Activated CD8-positive, alpha-beta T cell treated with anti-CD3 and anti-CD28 coated beads, Interleukin-2, amount 10 ng/mL, durations not matched to agents 7 days and 5 days (primary cell): ENCODE results near the gene RBFOX2. TPM values are rescaled to one million over a fixed set of nuclear protein-coding genes. Genes with fewer than 3 reads are reported as not detected.
"Not testable (repeated sequence)": the region's sequence is repeated elsewhere in the genome, so short reads cannot be mapped to it uniquely, and the experiment has no call there.

Experiments used
- ATAC-seq: fragments of 150-1000 bp; cut with Tn5 transposase; one replicate; pipeline ENCODE4 v1.10.0; 2021; ENCODE audit warnings: moderate library complexity
- CTCF ChIA-PET: fragments of 350-600 bp; sonication (Branson Sonifier 250); formaldehyde crosslinking; loops from one replicate; lab custom pipeline; 2021; ENCODE audit warnings: antibody characterized with exemption; lab: Charles Lee
- POLR2A ChIA-PET: fragments of 350-600 bp; sonication (Branson Sonifier 250); formaldehyde crosslinking; loops from one replicate; lab custom pipeline; 2021; ENCODE audit warnings: antibody characterized with exemption; lab: Charles Lee
- DNase-seq: peaks from one replicate; pipeline ENCODE4 v3.0.0-alpha.2; 2020
- H3K27ac Mint-ChIP-seq: one replicate; pipeline ENCODE4 v1.8.0; 2021; ENCODE audit warnings: mild to moderate bottlenecking, mixed read lengths
- H3K27me3 Mint-ChIP-seq: one replicate; pipeline ENCODE4 v1.8.0; 2021; ENCODE audit warnings: low read depth, mixed read lengths
- H3K36me3 Mint-ChIP-seq: one replicate; pipeline ENCODE4 v1.8.0; 2021; ENCODE audit warnings: low read depth, mixed read lengths
- H3K4me1 Mint-ChIP-seq: one replicate; pipeline ENCODE4 v1.8.0; 2021; ENCODE audit warnings: low read depth, mixed read lengths
- H3K4me3 Mint-ChIP-seq: one replicate; pipeline ENCODE4 v1.8.0; 2021; ENCODE audit warnings: mild to moderate bottlenecking, mixed read lengths
- H3K9me3 Mint-ChIP-seq: one replicate; pipeline ENCODE4 v1.8.0; 2022; ENCODE audit warnings: mixed read lengths; ENCODE audit not compliant: insufficient read depth
- total RNA-seq, 2 experiments: library from RNA; stranded (reverse); gene quantifications; one replicate each; pipeline ENCODE4 v1.2.3, GENCODE V29; 2021

The RBFOX2 gene
- total RNA-seq, 2 experiments from 2014 or later, result 0.03 to 0.37 TPM

GRCh38 chr22:35726398-35726797 lies 302.2 kb downstream of the RBFOX2 start:
- Mint-ChIP-seq H3K4me1 (no peaks in the 10 kb centered on the region), H3K4me3 (no peak overlapping the region), H3K9me3 (no peaks in the 10 kb centered on the region), H3K36me3 (no peaks in the 10 kb centered on the region), H3K27ac (no peak overlapping the region), H3K27me3 (peaks cover 2% of the 10 kb centered on the region)
- ChIA-PET POLR2A (no interaction called here), CTCF (no interaction called here)
- ATAC-seq (no peak), DNase-seq (no peak)

- H3K4me3 Mint-ChIP-seq, result no peak overlapping the region
- H3K9me3 Mint-ChIP-seq, result no peaks in the 10 kb centered on the region
- ChIA-PET POLR2A (no interaction called here), CTCF (no interaction called here)
- H3K36me3 Mint-ChIP-seq, result no peaks in the 10 kb centered on the region
- H3K27me3 Mint-ChIP-seq, result no peaks in the 10 kb centered on the region
- H3K27ac Mint-ChIP-seq, result no peak overlapping the region
- DNase-seq (no peak), ATAC-seq (no peak)
- H3K4me1 Mint-ChIP-seq, result no peaks in the 10 kb centered on the region
Measured at GRCh38 chr22:35725521-35725920, 303.1 kb downstream of the RBFOX2 start.

GRCh38 chr22:35721960-35722359 lies 306.7 kb downstream of the RBFOX2 start:
- no peaks in the 10 kb centered on the region for H3K27me3 Mint-ChIP-seq
- POLR2A ChIA-PET, result no interaction called here
- H3K27ac Mint-ChIP-seq, result no peak overlapping the region
- DNase-seq, result no peak
- no peak for ATAC-seq
- H3K4me1 Mint-ChIP-seq, result no peaks in the 10 kb centered on the region
- H3K9me3 Mint-ChIP-seq, result no peaks in the 10 kb centered on the region
- CTCF ChIA-PET, result no interaction called here
- no peaks in the 10 kb centered on the region for H3K36me3 Mint-ChIP-seq
- H3K4me3 Mint-ChIP-seq, result no peak overlapping the region

DNA sequence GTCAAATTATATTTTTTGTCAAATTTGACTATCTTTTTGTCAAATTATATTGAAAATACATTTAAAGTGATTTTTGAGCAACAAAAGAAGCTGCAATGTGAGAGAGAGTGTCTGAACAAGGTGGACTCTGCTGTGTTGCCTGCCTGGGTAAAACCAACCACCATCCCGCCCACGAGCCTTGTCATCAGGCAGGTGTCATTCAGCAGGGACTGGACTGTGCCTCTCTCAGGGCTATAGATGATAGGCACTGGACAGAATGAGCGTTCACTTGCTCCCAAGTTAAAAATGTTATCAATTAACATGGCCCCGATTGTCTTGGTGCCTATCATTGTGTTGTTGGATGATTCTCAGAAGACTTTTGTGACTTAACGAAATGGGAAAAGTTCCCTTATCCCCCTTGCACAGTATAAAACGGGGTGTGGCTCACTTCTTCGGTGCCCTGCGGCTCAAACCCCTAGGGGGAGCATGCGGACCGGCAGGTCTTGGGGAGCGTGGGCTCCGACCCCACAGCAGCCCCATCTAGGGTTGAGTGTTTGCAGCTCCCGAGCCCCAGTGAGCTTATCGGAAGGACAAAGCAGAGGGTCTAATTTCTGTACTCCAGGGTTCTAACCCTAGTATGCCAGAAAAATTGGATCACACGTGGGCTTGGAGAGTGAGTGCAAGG lies 309.3 kb downstream of the RBFOX2 start:
- ChIA-PET POLR2A (no interaction called here), CTCF (no interaction called here)
- H3K4me1 Mint-ChIP-seq, result no peaks in the 10 kb centered on the region
- DNase-seq, result no peak
- H3K4me3 Mint-ChIP-seq, result no peak overlapping the region
- H3K9me3 Mint-ChIP-seq, result no peaks in the 10 kb centered on the region
- H3K36me3 Mint-ChIP-seq, result no peaks in the 10 kb centered on the region
- peaks cover 3% of the 10 kb centered on the region for H3K27me3 Mint-ChIP-seq
- ATAC-seq, result no peak
- H3K27ac Mint-ChIP-seq, result no peak overlapping the region

DNA sequence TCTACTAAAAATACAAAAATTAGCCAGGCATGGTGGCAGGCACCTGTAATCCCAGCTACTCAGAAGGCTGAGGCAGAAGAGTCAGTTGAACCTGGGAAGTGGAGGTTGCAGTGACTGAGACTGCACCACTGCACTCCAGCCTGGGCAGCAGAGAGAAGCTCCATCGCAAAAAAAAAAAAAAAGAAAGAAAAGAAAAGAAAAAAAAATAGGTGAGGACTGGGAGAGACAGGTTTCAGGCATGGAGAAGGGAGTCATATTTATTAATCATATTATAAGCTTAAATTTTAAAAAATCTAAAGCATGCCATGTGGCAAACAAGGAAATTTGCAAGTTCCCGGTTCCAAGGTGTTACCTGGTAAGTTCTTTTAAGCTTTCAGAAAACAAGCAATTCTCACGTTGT lies 311.1 kb downstream of the RBFOX2 start, which contains the start of gene APOL5:
Gene APOL5 (plus strand): TSS at position 301 of the 400 bp plus-strand sequence. CDS start 0 bp downstream, at position 301.
- ChIA-PET POLR2A (no interaction called here), CTCF (no interaction called here)
- no peak within 1 kb of the TSS for H3K4me3 Mint-ChIP-seq

GRCh38 chr22:35712672-35713071 lies 316.0 kb downstream of the RBFOX2 start:
- ATAC-seq, result no peak
- no peak overlapping the region for H3K27ac Mint-ChIP-seq
- no peaks in the 10 kb centered on the region for H3K4me1 Mint-ChIP-seq
- no peaks in the 10 kb centered on the region for H3K9me3 Mint-ChIP-seq
- no peak overlapping the region for H3K4me3 Mint-ChIP-seq
- CTCF ChIA-PET, result no interaction called here
- H3K27me3 Mint-ChIP-seq, result peaks cover 3% of the 10 kb centered on the region
- no peaks in the 10 kb centered on the region for H3K36me3 Mint-ChIP-seq
- no peak for DNase-seq
- POLR2A ChIA-PET, result no interaction called here

More for the DNA sequence above, 311.1 kb downstream of the RBFOX2 start, which contains the start of gene APOL5:
- DNase-seq (no peak), ATAC-seq (no peak)
- H3K9me3 Mint-ChIP-seq, result no peaks in the 10 kb centered on the region
- no peaks in the 10 kb centered on the region for H3K4me1 Mint-ChIP-seq
- peaks cover 3% of the 10 kb centered on the region for H3K27me3 Mint-ChIP-seq
- H3K27ac Mint-ChIP-seq, result no peak within 1 kb of the TSS
- H3K36me3 Mint-ChIP-seq, result no peaks in the 10 kb centered on the region

DNA sequence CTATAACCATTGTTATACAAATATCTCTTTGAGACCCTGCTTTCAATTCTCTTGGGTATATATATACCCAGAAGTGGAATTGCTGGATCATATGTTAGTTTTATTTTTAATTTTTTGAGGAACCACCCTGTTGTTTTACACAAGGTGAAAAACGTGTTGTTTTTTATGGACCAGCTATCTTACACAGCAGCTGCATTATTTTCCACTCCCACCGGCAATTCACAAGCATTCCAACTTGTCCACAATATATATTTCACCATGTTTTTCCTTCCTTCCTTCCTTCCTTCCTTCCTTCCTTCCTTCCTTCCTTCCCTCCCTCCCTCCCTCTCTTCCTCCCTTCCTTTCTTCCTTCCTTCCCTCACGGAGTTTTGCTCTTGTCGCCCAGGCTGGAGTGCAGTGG lies 317.3 kb downstream of the RBFOX2 start:
- ChIA-PET POLR2A (no interaction called here), CTCF (no interaction called here)
- H3K36me3 Mint-ChIP-seq, result no peaks in the 10 kb centered on the region
- no peak for DNase-seq
- no peaks in the 10 kb centered on the region for H3K9me3 Mint-ChIP-seq
- no peak overlapping the region for H3K4me3 Mint-ChIP-seq
- no peaks in the 10 kb centered on the region for H3K4me1 Mint-ChIP-seq
- no peaks in the 10 kb centered on the region for H3K27me3 Mint-ChIP-seq
- ATAC-seq, result no peak
- H3K27ac Mint-ChIP-seq, result no peak overlapping the region

GRCh38 chr22:35708917-35709316 lies 319.7 kb downstream of the RBFOX2 start:
- H3K27me3 Mint-ChIP-seq, result no peaks in the 10 kb centered on the region
- no peaks in the 10 kb centered on the region for H3K4me1 Mint-ChIP-seq
- no peak overlapping the region for H3K4me3 Mint-ChIP-seq
- ChIA-PET CTCF (no interaction called here), POLR2A (no interaction called here)
- no peaks in the 10 kb centered on the region for H3K36me3 Mint-ChIP-seq
- no peak overlapping the region for H3K27ac Mint-ChIP-seq
- no peaks in the 10 kb centered on the region for H3K9me3 Mint-ChIP-seq
- DNase-seq (no peak), ATAC-seq (no peak)

DNA sequence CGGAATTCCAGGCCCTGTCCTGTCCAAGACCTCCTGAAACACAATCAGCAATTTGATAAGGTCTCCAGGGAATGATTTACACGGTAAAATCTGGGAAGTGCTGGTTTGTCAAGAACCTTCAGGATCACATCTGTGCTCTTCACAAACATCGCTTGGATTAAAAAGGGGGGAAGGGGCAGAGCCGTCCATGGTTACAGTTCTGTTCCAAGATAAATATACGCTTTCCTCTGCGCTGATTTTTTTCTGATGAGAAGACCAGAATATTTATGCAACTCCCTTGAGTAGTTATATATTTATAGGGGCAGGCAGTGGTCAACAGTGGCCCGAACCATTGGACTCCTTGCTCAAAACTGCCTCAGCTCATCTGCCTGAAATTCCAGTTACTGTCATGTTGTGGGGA lies 320.2 kb downstream of the RBFOX2 start:
- no peaks in the 10 kb centered on the region for H3K36me3 Mint-ChIP-seq
- ChIA-PET POLR2A (no interaction called here), CTCF (no interaction called here)
- ATAC-seq (no peak), DNase-seq (no peak)
- H3K27me3 Mint-ChIP-seq, result no peaks in the 10 kb centered on the region
- no peaks in the 10 kb centered on the region for H3K4me1 Mint-ChIP-seq
- no peak overlapping the region for H3K27ac Mint-ChIP-seq
- H3K9me3 Mint-ChIP-seq, result no peaks in the 10 kb centered on the region
- no peak overlapping the region for H3K4me3 Mint-ChIP-seq

- Mint-ChIP-seq H3K4me1 (no peaks in the 10 kb centered on the region), H3K27me3 (no peaks in the 10 kb centered on the region), H3K36me3 (no peaks in the 10 kb centered on the region), H3K9me3 (no peaks in the 10 kb centered on the region), H3K27ac (no peak overlapping the region), H3K4me3 (no peak overlapping the region)
- DNase-seq, result no peak
- ATAC-seq, result no peak
- ChIA-PET POLR2A (no interaction called here), CTCF (no interaction called here)
Measured at GRCh38 chr22:35705141-35705540, 323.5 kb downstream of the RBFOX2 start.

- ChIA-PET CTCF (no interaction called here), POLR2A (no interaction called here)
- no peak for DNase-seq
- Mint-ChIP-seq H3K9me3 (no peaks in the 10 kb centered on the region), H3K36me3 (no peaks in the 10 kb centered on the region), H3K4me1 (no peaks in the 10 kb centered on the region), H3K4me3 (no peak overlapping the region), H3K27me3 (no peaks in the 10 kb centered on the region), H3K27ac (no peak overlapping the region)
- ATAC-seq, result no peak
Measured at GRCh38 chr22:35703861-35704584, 324.6 kb downstream of the RBFOX2 start.

DNA sequence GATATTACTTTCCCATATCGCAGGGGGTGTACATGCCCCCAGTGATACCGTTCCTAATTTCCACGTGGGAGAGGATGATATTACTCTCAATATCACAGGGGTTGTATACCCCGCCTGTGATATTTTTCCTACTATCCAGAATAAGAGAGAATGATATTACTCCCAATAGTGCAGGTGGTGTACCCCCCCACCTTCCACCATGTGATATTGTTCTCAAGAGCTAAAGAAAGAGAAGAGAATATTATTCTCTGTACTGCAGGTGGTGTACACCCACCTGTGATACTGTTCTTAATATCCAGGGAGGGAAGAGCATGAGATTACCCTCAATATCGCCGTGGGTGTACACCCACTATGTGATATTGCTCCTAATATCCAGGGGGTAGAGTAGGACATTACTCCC lies 328.8 kb downstream of the RBFOX2 start:
- H3K4me3 Mint-ChIP-seq, H3K36me3 Mint-ChIP-seq, H3K27me3 Mint-ChIP-seq, H3K9me3 Mint-ChIP-seq, POLR2A ChIA-PET, H3K4me1 Mint-ChIP-seq, CTCF ChIA-PET, H3K27ac Mint-ChIP-seq: not testable (repeated sequence)
- DNase-seq (peak; percentile 41), ATAC-seq (peak; percentile 43)
